Activated naive CD8-positive, alpha-beta T cell treated with anti-CD3 and anti-CD28 coated beads for 36 hours (primary cell): ENCODE measurements around the gene PGC. TPM values are rescaled to one million over a fixed set of nuclear protein-coding genes. Genes with fewer than 3 reads are reported as not detected.

Experiments used
- DNase-seq: peaks from one replicate; pipeline ENCODE4 v3.0.0; 2021
- H3K27ac Mint-ChIP-seq: one replicate; pipeline ENCODE4 v1.8.0; 2022; ENCODE audit warnings: mild to moderate bottlenecking, moderate library complexity, mixed read lengths
- H3K27me3 Mint-ChIP-seq: one replicate; pipeline ENCODE4 v1.8.0; 2022; ENCODE audit warnings: mild to moderate bottlenecking, mixed read lengths
- H3K36me3 Mint-ChIP-seq: one replicate; pipeline ENCODE4 v1.8.0; 2021; ENCODE audit warnings: mild to moderate bottlenecking, mixed read lengths
- H3K4me1 Mint-ChIP-seq: one replicate; pipeline ENCODE4 v1.8.0; 2021; ENCODE audit warnings: mixed read lengths
- H3K4me3 Mint-ChIP-seq: one replicate; pipeline ENCODE4 v1.8.0; 2022; ENCODE audit warnings: mild to moderate bottlenecking, moderate library complexity, mixed read lengths
- H3K9me3 Mint-ChIP-seq: one replicate; pipeline ENCODE4 v1.8.0; 2022; ENCODE audit warnings: mixed read lengths
- total RNA-seq, 2 experiments: library from RNA; stranded (reverse); gene quantifications; one replicate each; pipeline ENCODE4 v1.2.3, GENCODE V29; 2021

PGC gene
- total RNA-seq, 2 experiments from 2014 or later = not detected

DNA sequence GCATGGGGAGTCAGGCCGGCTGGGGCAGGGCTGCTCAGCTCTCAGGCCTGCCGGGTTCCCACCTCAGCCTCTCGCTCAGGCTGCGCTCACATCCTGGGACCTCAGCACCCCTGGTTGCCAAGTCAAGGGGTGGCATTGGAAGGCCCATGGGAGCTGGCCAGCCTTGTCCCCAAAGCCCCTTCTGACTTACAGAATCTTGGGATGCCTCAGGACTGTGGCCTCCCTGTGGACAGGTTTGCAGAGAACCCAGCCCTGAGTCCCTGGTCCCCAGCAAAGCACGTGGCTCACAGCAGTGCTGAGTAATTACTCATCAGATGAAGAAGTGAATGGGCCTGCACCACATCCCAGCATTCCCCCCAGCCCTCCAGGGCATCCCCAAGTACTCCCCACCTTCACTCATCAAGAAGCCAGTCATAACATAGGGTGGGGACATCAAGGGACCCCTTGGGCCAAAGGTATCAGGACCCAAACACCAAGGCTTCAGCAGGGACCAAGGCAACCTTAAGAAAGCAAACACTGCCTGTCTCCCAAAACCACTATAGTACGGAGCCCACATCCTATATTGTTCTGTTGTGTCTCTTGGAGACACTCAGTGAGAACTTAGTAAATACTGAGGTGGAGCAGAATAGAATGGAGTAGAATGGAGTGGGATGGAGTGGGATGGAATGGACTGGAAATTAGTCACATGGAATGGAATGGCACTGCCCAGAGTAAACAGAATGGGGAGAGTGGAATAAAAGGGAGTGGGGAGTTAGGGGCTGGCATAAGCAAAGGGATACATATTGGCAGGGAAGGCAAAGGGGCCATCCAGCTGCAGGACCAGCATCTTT lies 3.6 kb downstream of the PGC start:
- H3K4me1 Mint-ChIP-seq = no peaks in the 10 kb centered on the region
- no peak overlapping the region for H3K27ac Mint-ChIP-seq

DNA sequence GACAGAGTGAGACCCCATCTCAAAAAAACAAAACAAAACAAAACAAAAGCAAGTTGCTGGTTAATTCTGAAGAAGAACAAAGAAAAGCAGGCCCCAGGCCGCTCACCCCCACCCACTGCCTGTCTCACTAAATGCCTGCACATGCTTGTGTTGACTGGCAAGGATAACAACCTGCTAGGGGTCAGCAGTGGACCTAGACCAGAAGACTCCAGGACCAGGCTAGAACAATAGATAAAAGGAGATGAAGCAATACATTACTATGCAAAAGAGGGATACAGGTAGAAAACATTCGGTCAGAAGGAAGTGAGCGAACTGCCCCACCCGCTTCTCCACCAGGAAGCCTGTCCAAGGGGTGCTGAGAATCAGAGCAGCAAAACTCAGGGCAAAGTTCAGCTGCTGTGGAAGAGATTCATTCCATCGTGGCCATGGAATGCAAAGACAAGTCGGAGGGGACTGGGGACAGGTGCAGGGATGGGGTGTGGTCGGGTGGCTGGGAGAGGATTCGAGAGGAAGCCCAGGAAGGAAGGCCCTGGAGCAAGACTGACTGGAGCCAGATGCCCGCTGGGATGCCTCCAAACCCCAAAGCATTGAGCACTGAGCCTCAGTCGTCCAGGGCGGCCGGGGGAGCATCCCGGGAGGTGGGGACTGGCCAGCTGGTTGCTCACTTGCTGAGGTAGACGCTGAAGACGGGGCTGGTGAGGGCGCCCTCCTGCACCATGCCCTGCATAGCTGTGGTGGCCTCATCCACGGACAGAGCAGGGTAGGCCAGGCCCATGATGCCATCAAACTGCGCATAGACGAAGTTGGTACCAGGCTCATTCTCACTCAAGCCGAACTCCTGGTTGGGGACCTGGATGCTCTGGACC lies 5.3 kb downstream of the PGC start:
- no peak for DNase-seq
- H3K27ac Mint-ChIP-seq = no peak overlapping the region
- no peaks in the 10 kb centered on the region for H3K27me3 Mint-ChIP-seq
- no peaks in the 10 kb centered on the region for H3K36me3 Mint-ChIP-seq
- no peaks in the 10 kb centered on the region for H3K9me3 Mint-ChIP-seq
- H3K4me3 Mint-ChIP-seq = no peak overlapping the region
- no peaks in the 10 kb centered on the region for H3K4me1 Mint-ChIP-seq

More for the DNA sequence above, 3.6 kb downstream of the PGC start:
- DNase-seq = no peak
- Mint-ChIP-seq H3K36me3 (no peaks in the 10 kb centered on the region), H3K9me3 (no peaks in the 10 kb centered on the region), H3K27me3 (no peaks in the 10 kb centered on the region), H3K4me3 (no peak overlapping the region)

DNA sequence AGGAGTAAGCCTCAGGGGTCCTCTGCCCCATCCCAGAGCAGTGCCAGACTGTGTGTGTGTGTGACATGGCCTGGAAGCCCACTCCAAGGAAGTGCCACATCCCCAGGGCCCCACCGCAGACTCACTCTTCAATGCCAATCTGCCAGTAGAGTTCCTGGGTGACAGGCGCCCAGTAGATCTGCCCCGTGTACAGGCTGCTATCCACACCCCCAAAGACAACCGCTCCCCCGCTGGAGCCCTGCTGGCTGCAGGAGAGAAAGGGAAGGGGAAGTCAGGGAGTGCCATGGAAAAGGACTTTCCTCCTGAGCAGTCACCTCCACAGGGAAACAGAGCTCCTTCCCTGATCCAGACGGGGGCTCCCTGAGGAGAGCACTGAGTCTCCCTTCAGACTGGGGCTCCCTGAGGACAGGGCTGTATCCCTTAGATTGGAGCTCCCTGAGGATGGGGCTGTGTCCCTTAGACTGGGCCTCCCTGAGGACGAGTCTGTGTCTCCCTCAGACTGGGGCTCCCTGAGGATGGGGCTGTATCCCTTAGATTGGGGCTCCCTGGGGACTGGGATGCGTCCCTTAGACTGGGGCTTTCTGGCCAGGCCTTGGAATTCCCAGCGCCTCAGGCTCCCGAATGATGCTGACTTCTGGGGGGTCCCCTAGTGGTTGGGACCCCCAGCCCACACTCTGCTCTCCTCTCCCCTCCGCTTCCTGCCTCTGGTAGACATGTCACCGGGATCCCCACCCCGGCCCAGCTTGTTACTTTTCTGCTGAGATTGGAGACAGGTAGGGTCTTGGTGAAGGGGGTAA lies 6.6 kb downstream of the PGC start:
- H3K27me3 Mint-ChIP-seq = no peaks in the 10 kb centered on the region
- no peak for DNase-seq
- no peak overlapping the region for H3K27ac Mint-ChIP-seq
- H3K4me1 Mint-ChIP-seq = peaks cover 3% of the 10 kb centered on the region
- H3K4me3 Mint-ChIP-seq = no peak overlapping the region
- H3K36me3 Mint-ChIP-seq = no peaks in the 10 kb centered on the region
- no peaks in the 10 kb centered on the region for H3K9me3 Mint-ChIP-seq

DNA sequence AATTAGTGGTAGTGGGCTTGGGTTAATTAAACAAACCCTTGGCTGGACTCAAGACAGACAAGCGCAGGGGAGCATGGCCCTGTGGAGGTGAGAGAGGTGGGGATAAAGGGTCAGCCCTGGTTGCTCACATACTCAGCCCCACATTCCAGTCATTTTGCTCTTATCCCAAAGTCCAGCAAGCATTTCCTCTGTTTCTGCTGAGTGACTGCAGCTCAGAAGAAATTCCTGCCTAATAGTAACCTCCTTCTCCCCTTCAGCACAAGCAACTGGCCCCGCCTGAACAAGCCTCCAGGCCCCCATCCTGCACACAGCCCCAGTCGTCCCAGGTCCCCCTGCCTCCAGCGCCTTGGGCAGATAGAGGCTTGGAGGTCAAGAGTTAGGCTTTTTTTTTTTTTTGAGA lies 8.2 kb downstream of the PGC start:
- H3K27me3 Mint-ChIP-seq = no peaks in the 10 kb centered on the region
- H3K4me1 Mint-ChIP-seq = peaks cover 3% of the 10 kb centered on the region
- H3K9me3 Mint-ChIP-seq = no peaks in the 10 kb centered on the region
- H3K36me3 Mint-ChIP-seq = no peaks in the 10 kb centered on the region
- no peak for DNase-seq
- no peak overlapping the region for H3K27ac Mint-ChIP-seq
- no peak overlapping the region for H3K4me3 Mint-ChIP-seq

DNA sequence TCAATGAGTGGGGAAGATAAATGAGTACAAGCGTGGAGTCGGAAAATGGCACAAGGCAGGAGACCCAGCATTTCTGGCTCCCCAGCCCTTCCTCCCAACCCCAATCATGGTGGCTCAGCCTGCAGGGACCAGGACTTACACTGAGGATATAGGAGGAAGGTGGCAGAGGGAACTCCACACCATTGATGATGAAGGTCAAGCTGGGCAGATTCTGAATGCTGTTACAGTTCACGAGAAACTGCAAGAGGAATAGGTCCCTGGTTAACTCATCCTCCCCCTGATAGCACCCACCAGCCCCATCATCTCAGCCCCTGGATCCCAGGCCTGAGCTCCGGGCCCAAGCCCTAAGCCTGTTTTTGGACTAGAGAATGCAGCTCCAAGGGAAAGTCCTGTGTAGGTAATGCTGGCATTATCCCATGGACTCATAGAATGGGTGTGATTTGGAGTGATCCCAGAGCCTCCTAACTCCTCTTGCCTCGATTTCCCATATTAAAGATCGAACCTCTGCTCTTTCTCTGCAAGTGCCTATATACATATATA lies 9.5 kb downstream of the PGC start:
- H3K36me3 Mint-ChIP-seq = no peaks in the 10 kb centered on the region
- no peaks in the 10 kb centered on the region for H3K9me3 Mint-ChIP-seq
- peaks cover 8% of the 10 kb centered on the region for H3K4me1 Mint-ChIP-seq
- DNase-seq = no peak
- H3K4me3 Mint-ChIP-seq = no peak overlapping the region
- no peaks in the 10 kb centered on the region for H3K27me3 Mint-ChIP-seq
- H3K27ac Mint-ChIP-seq = no peak overlapping the region

DNA sequence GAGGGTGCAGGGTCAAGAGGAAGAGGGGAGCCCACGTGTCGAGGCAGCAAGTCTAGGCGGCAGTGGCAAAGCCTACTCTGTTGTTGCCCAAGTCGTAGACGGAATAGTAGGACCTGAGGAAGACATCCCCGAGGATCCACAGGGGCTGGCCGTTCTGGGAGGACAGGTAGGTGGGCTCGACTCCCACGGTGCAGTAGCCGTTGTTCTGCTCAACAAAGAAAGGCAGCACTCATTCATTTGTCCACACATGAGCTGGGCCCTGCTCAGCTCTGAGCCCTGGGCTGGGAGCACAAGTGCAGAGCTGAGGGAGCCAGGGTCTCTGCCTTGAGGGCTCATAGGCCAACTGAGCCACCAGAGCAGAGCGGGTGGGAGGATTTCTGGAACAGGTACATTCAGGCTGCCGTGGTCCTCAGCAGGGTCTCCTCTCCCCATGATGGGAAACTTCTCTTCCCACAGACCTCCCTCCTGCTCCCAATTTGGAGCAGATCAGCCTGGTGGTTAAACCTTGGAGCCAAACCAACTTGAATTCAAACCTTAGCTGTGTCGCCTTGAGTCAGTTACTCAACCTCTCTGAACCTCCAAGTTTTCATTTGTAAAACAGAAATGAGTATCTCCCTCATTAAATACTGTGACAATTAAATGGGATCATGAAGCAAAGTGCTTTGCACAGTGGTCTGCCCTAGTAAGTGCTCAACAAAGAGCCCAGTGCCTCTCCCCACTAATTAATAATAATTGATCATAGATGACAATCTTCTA lies 10.2 kb downstream of the PGC start:
- Mint-ChIP-seq H3K36me3 (no peaks in the 10 kb centered on the region), H3K9me3 (no peaks in the 10 kb centered on the region), H3K4me1 (peaks cover 11% of the 10 kb centered on the region), H3K27me3 (no peaks in the 10 kb centered on the region), H3K4me3 (no peak overlapping the region), H3K27ac (peak overlapping the region; percentile 34)
- no peak for DNase-seq

DNA sequence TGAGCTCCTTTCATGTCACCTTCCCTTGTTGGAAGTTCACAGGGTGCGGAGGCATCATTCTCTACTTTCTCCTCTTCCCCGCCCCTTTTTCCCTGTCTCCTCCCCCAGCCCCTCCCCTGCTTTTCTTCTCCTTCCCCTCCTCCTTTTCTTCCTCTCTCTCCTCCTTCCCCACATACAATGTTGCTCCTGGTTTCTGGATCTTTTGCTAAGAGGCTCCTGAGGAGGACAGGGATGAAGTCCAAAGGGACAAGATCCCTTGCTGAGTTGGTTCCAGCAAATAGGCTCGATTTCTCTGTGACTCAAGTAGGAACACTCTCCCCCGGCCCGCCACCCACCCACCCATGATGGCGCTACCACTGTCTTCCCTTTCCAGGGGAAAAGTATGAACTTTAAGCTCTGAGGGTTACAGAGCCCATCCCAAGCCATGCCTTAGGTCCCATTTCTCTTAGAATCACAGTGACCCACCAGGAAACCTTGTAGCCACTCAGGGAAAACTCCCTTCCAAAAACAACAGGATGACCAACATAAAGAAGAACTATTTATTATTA lies 10.9 kb downstream of the PGC start:
- DNase-seq = no peak
- Mint-ChIP-seq H3K4me3 (no peak overlapping the region), H3K36me3 (no peaks in the 10 kb centered on the region), H3K27me3 (no peaks in the 10 kb centered on the region), H3K9me3 (no peaks in the 10 kb centered on the region), H3K27ac (no peak overlapping the region), H3K4me1 (peaks cover 15% of the 10 kb centered on the region)

DNA sequence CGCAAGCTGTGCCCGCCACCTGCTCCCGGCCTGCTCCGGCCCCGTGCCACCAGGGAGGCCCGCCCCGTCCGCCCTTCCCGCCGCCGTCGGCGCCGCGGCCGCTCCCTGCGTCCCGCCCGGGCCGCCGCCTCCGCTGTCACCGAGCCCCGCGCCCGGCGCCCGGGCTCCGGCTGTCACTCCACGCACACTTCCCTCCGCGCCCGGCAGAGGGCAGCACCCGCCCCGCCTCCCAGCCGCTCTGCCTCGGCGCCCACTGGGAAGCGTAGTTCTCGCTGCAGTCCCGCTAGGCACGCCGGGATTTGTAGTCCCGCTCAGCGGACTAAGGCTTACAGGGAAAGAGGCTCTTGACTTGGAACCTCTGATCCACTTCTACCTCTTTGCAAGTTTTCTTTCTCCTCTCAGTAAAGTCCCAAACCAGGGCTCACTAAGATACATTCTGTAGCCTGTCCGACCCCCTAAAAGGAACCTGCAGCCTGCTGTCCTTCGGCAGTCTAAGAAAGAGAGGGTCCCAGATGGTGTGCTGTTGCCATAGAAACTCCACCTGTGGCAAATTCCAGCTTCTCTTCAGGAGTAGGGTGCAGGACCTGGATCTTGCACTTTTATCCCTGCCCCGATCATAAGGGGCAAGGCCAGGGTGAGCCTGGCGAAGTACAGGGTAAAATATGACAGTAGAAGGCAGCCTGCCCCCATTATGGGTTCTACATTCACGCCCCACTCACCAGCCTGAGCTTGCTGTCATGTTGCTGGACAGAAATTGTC lies 11.6 kb downstream of the PGC start, which contains the start of gene TFEB:
TSS of gene TFEB (minus strand) at position 182 of the 759 bp plus-strand sequence. CDS start 44,395 bp downstream, outside the sequence.
- peak within 1 kb of the TSS; percentile 68 for H3K27ac Mint-ChIP-seq
- no peaks in the 10 kb centered on the region for H3K27me3 Mint-ChIP-seq
- no peaks in the 10 kb centered on the region for H3K36me3 Mint-ChIP-seq
- H3K9me3 Mint-ChIP-seq = no peaks in the 10 kb centered on the region
- H3K4me3 Mint-ChIP-seq = peak within 1 kb of the TSS; percentile 73
- peak; percentile 96 for DNase-seq
- H3K4me1 Mint-ChIP-seq = peaks cover 17% of the 10 kb centered on the region

DNA sequence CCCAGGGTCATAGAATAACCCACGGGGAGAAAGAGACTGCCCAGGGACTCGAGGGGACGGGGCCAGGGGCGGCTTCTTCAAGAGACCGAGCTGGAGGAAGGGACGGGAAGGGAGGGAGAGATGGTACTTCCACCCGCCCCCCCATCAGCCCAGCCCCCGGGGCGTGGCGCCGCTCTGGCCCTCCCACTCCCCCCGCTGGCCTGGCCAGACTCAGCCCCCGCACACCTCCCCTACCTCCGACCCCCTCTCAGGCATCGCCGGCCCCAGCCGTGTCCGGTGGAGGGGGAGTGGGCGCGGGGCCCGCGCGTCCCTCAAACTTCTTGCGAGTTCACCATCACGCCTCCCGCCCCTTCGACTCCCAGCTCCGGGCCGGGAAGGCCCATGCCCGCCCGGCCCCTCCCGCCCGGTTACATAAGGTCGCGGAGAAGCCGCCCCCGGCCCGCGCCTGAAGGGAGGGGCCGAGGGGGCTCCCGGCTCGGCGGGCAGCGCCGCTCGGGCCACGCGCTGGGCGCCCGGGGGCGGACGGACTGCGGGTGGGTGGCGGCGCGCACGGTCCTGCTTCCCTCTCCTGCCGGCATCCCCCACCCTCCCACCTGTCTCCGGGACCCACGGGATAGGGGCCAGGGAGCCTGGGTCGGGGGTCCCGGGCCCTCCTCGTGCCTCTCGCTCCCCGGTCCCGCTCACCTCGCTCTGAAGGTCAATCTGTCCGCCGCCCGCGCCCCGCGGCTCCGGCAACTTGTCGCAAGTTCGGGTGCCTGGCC lies 12.4 kb downstream of the PGC start:
- H3K4me3 Mint-ChIP-seq = peak overlapping the region; percentile 71
- peaks cover 23% of the 10 kb centered on the region for H3K4me1 Mint-ChIP-seq
- no peaks in the 10 kb centered on the region for H3K9me3 Mint-ChIP-seq
- no peaks in the 10 kb centered on the region for H3K27me3 Mint-ChIP-seq
- H3K36me3 Mint-ChIP-seq = no peaks in the 10 kb centered on the region
- peak overlapping the region; percentile 68 for H3K27ac Mint-ChIP-seq
- DNase-seq = peak; percentile 66

DNA sequence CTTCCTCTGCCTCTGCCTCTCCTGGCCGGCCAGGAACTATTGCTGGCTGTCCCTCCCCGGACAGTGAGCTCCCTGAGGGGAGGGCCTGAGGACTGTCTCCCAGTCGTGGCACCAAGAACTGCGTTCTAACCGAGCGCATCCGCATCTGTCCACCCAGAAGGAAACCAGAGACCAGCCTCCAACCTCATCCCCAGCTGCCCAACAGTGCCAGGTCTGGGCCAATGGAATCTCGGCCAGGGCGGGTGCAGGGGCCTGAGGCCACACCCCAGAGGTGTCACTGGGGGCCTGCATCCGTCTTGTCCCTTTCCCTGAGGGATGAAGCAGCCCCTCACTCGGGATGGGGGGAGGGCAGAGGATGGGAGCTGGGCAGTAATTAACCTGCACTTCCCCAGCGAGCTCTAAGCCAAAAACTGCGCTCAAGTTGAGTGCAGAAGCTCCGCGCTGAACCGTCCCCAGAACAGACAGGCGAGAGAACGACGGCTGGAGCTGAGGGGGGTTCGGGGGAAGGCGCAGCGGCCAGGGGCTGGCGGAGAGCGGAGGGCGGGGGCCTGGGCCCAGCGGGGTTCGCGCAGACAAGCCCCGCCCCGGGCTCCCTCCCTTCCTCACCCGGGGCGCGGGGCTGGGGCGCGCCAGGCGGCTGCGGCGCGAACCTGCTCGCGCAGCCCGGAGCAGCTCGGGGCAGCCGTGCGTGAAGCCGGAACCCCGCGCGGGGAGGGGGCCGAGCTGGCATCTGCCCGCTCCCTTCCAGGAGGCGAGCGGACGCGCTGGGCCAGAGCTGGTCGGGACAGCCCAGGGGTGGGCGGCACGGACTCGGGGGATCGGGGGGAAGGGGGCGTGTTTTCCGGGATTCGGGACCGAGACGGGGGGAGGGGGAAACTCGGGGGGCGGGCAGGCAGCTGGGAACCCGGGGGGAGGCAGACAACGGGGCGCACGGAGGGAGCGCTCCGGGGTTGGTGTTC lies 13.2 kb downstream of the PGC start:
- peaks cover 23% of the 10 kb centered on the region for H3K4me1 Mint-ChIP-seq
- no peaks in the 10 kb centered on the region for H3K9me3 Mint-ChIP-seq
- DNase-seq = peak; percentile 79
- no peaks in the 10 kb centered on the region for H3K36me3 Mint-ChIP-seq
- H3K4me3 Mint-ChIP-seq = peak overlapping the region; percentile 79
- peak overlapping the region; percentile 86 for H3K27ac Mint-ChIP-seq
- no peaks in the 10 kb centered on the region for H3K27me3 Mint-ChIP-seq

DNA sequence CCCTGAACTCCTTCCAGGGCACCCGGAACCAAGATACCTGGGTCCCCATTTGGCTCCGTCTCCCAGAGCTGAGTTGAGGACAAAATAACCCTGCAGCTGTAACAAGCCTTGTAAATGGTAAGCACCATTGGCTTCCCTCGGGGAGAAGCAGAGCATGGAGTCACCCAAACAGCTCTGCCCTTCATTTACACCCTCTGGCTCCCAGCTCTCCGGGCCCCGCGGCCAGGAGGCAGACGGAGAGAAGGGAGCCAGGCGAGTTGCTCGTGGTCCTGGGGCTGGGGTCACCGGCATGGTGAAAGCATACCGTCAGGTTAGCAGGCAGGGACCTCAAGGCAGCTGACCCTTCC lies 13.9 kb downstream of the PGC start:
- Mint-ChIP-seq H3K4me3 (peak overlapping the region; percentile 79), H3K27me3 (no peaks in the 10 kb centered on the region), H3K9me3 (no peaks in the 10 kb centered on the region), H3K36me3 (no peaks in the 10 kb centered on the region), H3K27ac (peak overlapping the region; percentile 86), H3K4me1 (peaks cover 26% of the 10 kb centered on the region)
- DNase-seq = peak; percentile 10
